HEK293 (cell line): ENCODE measurements around the gene SLK.

Source experiments
- CTCF ChIA-PET: fragments of 350-600 bp; formaldehyde crosslinking; extraction: SDS; loops from one replicate; lab custom pipeline; 2021; ENCODE audit warnings: antibody characterized with exemption; lab: Yijun Ruan, JAX
- POLR2A ChIA-PET: fragments of 300-600 bp; formaldehyde crosslinking; extraction: SDS; loops from one replicate; lab custom pipeline; 2020; ENCODE audit warnings: antibody characterized with exemption, inconsistent platforms; lab: Yijun Ruan, JAX
- H3K27ac ChIP-seq: fragments of 200-500 bp; sonication (Bioruptor generic); 2 replicates; pipeline ENCODE4 v1.5.1; 2014; ENCODE audit warnings: low read depth, low read length, control low read depth, inconsistent platforms; ENCODE audit errors: extremely low read depth
- H3K36me3 ChIP-seq, 2 experiments: fragments of 200-500 bp in 1 of 2; sonication (Bioruptor generic) in 1 of 2; 1 replicate in 1 of 2; 2 replicates in 1 of 2; pipeline ENCODE4 v1.5.1; 2014 to 2017; ENCODE audit warnings: inconsistent platforms in 2 of 2, low read length in 2 of 2; ENCODE audit not compliant: control insufficient read depth in 2 of 2, insufficient read depth in 1 of 2
- H3K4me1 ChIP-seq: fragments of 200-500 bp; sonication (Bioruptor generic); 2 replicates; pipeline ENCODE4 v1.5.1; 2014; ENCODE audit warnings: mild to moderate bottlenecking, low read length, inconsistent platforms; ENCODE audit not compliant: control insufficient read depth, insufficient read depth
- H3K4me3 ChIP-seq: 2 replicates; pipeline ENCODE4 v1.5.1; 2011; ENCODE audit warnings: low read depth, mild to moderate bottlenecking, control low read depth, low read length, moderate library complexity
- H3K9me3 ChIP-seq: fragments of 200-500 bp; sonication (Bioruptor generic); 2 replicates; pipeline ENCODE4 v1.5.1; 2014; ENCODE audit warnings: low read depth, low read length, inconsistent platforms; ENCODE audit not compliant: control insufficient read depth, insufficient read depth
- AEBP2 ChIP-seq: fragments of 450-650 bp; formaldehyde crosslinking; IDR thresholded peaks from 2 replicates; pipeline ENCODE4 v1.5.1; 2016; ENCODE audit warnings: missing biosample characterization, missing genetic modification characterization, borderline replicate concordance
- BCL11A ChIP-seq: fragments of 450-650 bp; formaldehyde crosslinking; IDR thresholded peaks from 2 replicates; pipeline ENCODE4 v1.5.1; 2016; ENCODE audit warnings: low read depth, missing biosample characterization, missing genetic modification characterization
- KLF7 ChIP-seq: fragments of 450-650 bp; formaldehyde crosslinking; IDR thresholded peaks from 2 replicates; pipeline ENCODE4 v1.5.1; 2016; ENCODE audit warnings: missing biosample characterization, missing genetic modification characterization, borderline replicate concordance
- MYNN ChIP-seq: fragments of 450-650 bp; formaldehyde crosslinking; IDR thresholded peaks from 2 replicates; pipeline ENCODE4 v1.5.1; 2016; ENCODE audit warnings: missing biosample characterization, missing genetic modification characterization, borderline replicate concordance
- PRDM10 ChIP-seq: fragments of 450-650 bp; formaldehyde crosslinking; IDR thresholded peaks from 2 replicates; pipeline ENCODE4 v1.5.1; 2016; ENCODE audit warnings: missing biosample characterization, missing genetic modification characterization
- SALL2 ChIP-seq: fragments of 450-650 bp; formaldehyde crosslinking; IDR thresholded peaks from 2 replicates; pipeline ENCODE4 v1.5.0; 2017; ENCODE audit warnings: missing biosample characterization, mild to moderate bottlenecking, missing genetic modification characterization, borderline replicate concordance
- SCRT1 ChIP-seq: fragments of 450-650 bp; formaldehyde crosslinking; IDR thresholded peaks from 2 replicates; pipeline ENCODE4 v1.5.1; 2016; ENCODE audit warnings: missing biosample characterization, missing genetic modification characterization, borderline replicate concordance
- SCRT2 ChIP-seq: fragments of 450-650 bp; formaldehyde crosslinking; IDR thresholded peaks from 2 replicates; pipeline ENCODE4 v1.5.1; 2016; ENCODE audit warnings: missing biosample characterization, missing genetic modification characterization
- SP7 ChIP-seq: fragments of 450-650 bp; formaldehyde crosslinking; IDR thresholded peaks from 2 replicates; pipeline ENCODE4 v1.5.1; 2016; ENCODE audit warnings: missing biosample characterization, missing genetic modification characterization
- TCF7L2 ChIP-seq: IDR thresholded peaks from 2 replicates; pipeline ENCODE4 v1.6.1; 2011; ENCODE audit warnings: low read depth, mild to moderate bottlenecking, inconsistent platforms, low read length, moderate library complexity, borderline replicate concordance
- YY1 ChIP-seq: fragments of 450-650 bp; formaldehyde crosslinking; IDR thresholded peaks from 2 replicates; pipeline ENCODE4 v1.5.1; 2018; ENCODE audit warnings: missing biosample characterization, missing genetic modification characterization
- ZBTB17 ChIP-seq: fragments of 450-650 bp; formaldehyde crosslinking; IDR thresholded peaks from 2 replicates; pipeline ENCODE4 v1.5.1; 2016; ENCODE audit warnings: missing biosample characterization, missing genetic modification characterization
- ZBTB48 ChIP-seq: fragments of 450-650 bp; formaldehyde crosslinking; IDR thresholded peaks from 2 replicates; pipeline ENCODE4 v1.5.1; 2016; ENCODE audit warnings: missing biosample characterization, missing genetic modification characterization
- ZIC2 ChIP-seq: fragments of 450-650 bp; formaldehyde crosslinking; IDR thresholded peaks from 2 replicates; pipeline ENCODE4 v1.5.1; 2016; ENCODE audit warnings: missing biosample characterization, missing genetic modification characterization
- ZNF157 ChIP-seq: fragments of 450-650 bp; formaldehyde crosslinking; IDR thresholded peaks from 2 replicates; pipeline ENCODE4 v1.5.1; 2016; ENCODE audit warnings: missing biosample characterization, missing genetic modification characterization
- ZNF174 ChIP-seq: fragments of 450-650 bp; formaldehyde crosslinking; IDR thresholded peaks from 2 replicates; pipeline ENCODE4 v1.5.0; 2017; ENCODE audit warnings: missing biosample characterization, mild to moderate bottlenecking, missing genetic modification characterization
- ZNF274 ChIP-seq, 2 experiments: fragments of 200-500 bp in 1 of 2; fragments of 450-650 bp in 1 of 2; sonication (Bioruptor generic) in 1 of 2; formaldehyde crosslinking in 1 of 2; IDR thresholded peaks; 2 replicates each; pipeline versions ENCODE4 v1.5.1 to v1.6.1; 2014 to 2016; ENCODE audit warnings: borderline replicate concordance in 1 of 2, inconsistent platforms in 1 of 2, low read length in 1 of 2, missing biosample characterization in 1 of 2, missing genetic modification characterization in 1 of 2
- ZNF302 ChIP-seq: fragments of 450-650 bp; formaldehyde crosslinking; IDR thresholded peaks from 2 replicates; pipeline ENCODE4 v1.5.1; 2016; ENCODE audit warnings: missing biosample characterization, missing genetic modification characterization, low read depth
- ZNF423 ChIP-seq: fragments of 450-650 bp; formaldehyde crosslinking; IDR thresholded peaks from 2 replicates; pipeline ENCODE4 v1.5.1; 2016; ENCODE audit warnings: missing biosample characterization, missing genetic modification characterization
- ZNF510 ChIP-seq: fragments of 450-650 bp; formaldehyde crosslinking; IDR thresholded peaks from 2 replicates; pipeline ENCODE4 v1.5.1; 2018; ENCODE audit warnings: mild to moderate bottlenecking, missing genetic modification characterization, missing biosample characterization; ENCODE audit not compliant: insufficient replicate concordance
- ZNF518A ChIP-seq: fragments of 450-650 bp; formaldehyde crosslinking; conservative IDR thresholded peaks from 2 replicates; pipeline ENCODE4 v1.5.1; 2016; ENCODE audit warnings: low read depth, missing biosample characterization, missing genetic modification characterization
- ZNF555 ChIP-seq: fragments of 450-650 bp; formaldehyde crosslinking; conservative IDR thresholded peaks from 2 replicates; pipeline ENCODE4 v1.5.1; 2017; ENCODE audit warnings: missing biosample characterization, mild to moderate bottlenecking, missing genetic modification characterization, inconsistent platforms
- ZNF561 ChIP-seq: fragments of 450-650 bp; IDR thresholded peaks from 2 replicates; pipeline ENCODE4 v1.5.1; 2018; ENCODE audit warnings: missing biosample characterization, missing genetic modification characterization, borderline replicate concordance
- ZNF596 ChIP-seq: fragments of 450-650 bp; IDR thresholded peaks from 2 replicates; pipeline ENCODE4 v1.5.0; 2018; ENCODE audit warnings: missing biosample characterization, mild to moderate bottlenecking, missing genetic modification characterization, moderate library complexity
- ZNF600 ChIP-seq: fragments of 450-650 bp; formaldehyde crosslinking; IDR thresholded peaks from 2 replicates; pipeline ENCODE4 v1.5.1; 2016; ENCODE audit warnings: missing biosample characterization, missing genetic modification characterization
- ZNF830 ChIP-seq: fragments of 450-650 bp; IDR thresholded peaks from 2 replicates; pipeline ENCODE4 v1.5.0; 2018; ENCODE audit warnings: missing biosample characterization, missing genetic modification characterization, low read depth, mild to moderate bottlenecking, moderate library complexity

SLK gene

GRCh38 chr10:103930449-103930848 lies 36.5 kb upstream of the SLK start:
- H3K4me3 ChIP-seq = no peak overlapping the region
- no peaks in the 10 kb centered on the region for H3K4me1 ChIP-seq
- POLR2A ChIA-PET = no interaction called here
- TF ChIP-seq BCL11A (no peak), ZNF596 (tag by site-specific recombination) (no peak), PRDM10 (tag by site-specific recombination) (no peak), ZIC2 (tag by site-specific recombination) (no peak), SCRT1 (tag by site-specific recombination) (peak; percentile 59; the same call in 1 of the 2 replicates), SCRT2 (tag by site-specific recombination) (peak; percentile 89), SALL2 (tag by site-specific recombination) (no peak), MYNN (tag by site-specific recombination) (peak; percentile 42; the same call in 1 of the 2 replicates), ZNF157 (tag by site-specific recombination) (no peak), ZNF600 (tag by site-specific recombination) (no peak), ZNF561 (tag by site-specific recombination) (no peak), ZNF518A (no peak), ZNF174 (no peak), ZNF510 (no peak)
- H3K9me3 ChIP-seq = no peaks in the 10 kb centered on the region
- no peak overlapping the region for H3K27ac ChIP-seq
- no peaks in the 10 kb centered on the region for H3K36me3 ChIP-seq
- CTCF ChIA-PET = interaction anchor here (0.8 kb wide), 1 partner anchor 45 kb away, joined by 3 read pairs; no protein-coding TSS in a partner anchor

- H3K4me3 ChIP-seq = no peak overlapping the region
- no peaks in the 10 kb centered on the region for H3K36me3 ChIP-seq
- no peaks in the 10 kb centered on the region for H3K4me1 ChIP-seq
- ChIA-PET POLR2A (no interaction called here), CTCF (interaction anchor here (0.7 kb wide), 1 partner anchor 218 kb away, joined by 4 read pairs; no protein-coding TSS in a partner anchor)
- no peak overlapping the region for H3K27ac ChIP-seq
- no peaks in the 10 kb centered on the region for H3K9me3 ChIP-seq
- no peak for TF ChIP-seq TCF7L2
- no peak for TF ChIP-seq SP7 (tag by site-specific recombination)
- no peak for TF ChIP-seq ZNF274 (IDR thresholded peaks at IDR 0.05; ENCODE audit: low read length)
- no peak for TF ChIP-seq ZNF274 (tag by site-specific recombination; IDR thresholded peaks at IDR 0.05; ENCODE audit: borderline replicate concordance)
- TF ChIP-seq YY1 (tag by site-specific recombination) = no peak
- TF ChIP-seq AEBP2 (tag by site-specific recombination) = no peak
- no peak for TF ChIP-seq SALL2 (tag by site-specific recombination)
- no peak for TF ChIP-seq ZNF423
- TF ChIP-seq ZNF302 (tag by site-specific recombination) = no peak
- no peak for TF ChIP-seq ZNF555 (tag by site-specific recombination)
- no peak for TF ChIP-seq ZNF830 (tag by site-specific recombination)
- no peak for TF ChIP-seq ZBTB17 (tag by site-specific recombination)
- no peak for TF ChIP-seq KLF7 (tag by site-specific recombination)
- no peak for TF ChIP-seq ZBTB48 (tag by site-specific recombination)
Observed at GRCh38 chr10:103930881-103931280, 36.1 kb upstream of the SLK start.
